ENCODE measurements around the gene PPIF. TPM values are rescaled to one million over a fixed set of nuclear protein-coding genes. Genes with fewer than 3 reads are reported as not detected.

The PPIF gene
- total and polyA plus RNA-seq, 2 donors (not counting 1 experiment from before 2014, with no cell fraction given), result 50.4 to 100 TPM

DNA sequence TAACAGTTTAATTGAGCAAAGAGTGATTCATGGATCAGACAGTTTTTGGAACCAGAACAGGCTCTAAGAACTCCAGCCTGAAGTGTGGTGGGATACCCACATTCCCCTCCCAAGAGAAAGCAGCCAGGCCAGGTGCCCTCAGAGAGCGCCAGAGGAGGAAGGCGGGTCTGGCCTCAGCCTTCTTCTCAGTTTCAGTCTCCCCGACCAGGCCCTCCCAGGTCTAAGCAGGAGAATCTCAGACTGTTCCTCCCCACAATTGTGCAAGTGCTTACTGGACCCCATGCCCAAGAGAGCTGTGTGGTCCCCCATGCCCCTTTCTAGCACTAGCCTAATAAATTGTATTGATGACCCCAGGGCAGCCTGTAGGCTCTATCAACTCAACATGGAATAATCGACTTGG is 25.6 kb downstream of the PPIF start:
- intact Hi-C loops (cut with micrococcal nuclease), result no loop called here
- H3K9me3 Mint-ChIP-seq (ENCODE audit: insufficient read depth), result no peaks in the 10 kb centered on the region
- Histone ChIP-seq H2AFZ (ENCODE audit: insufficient read depth, low read depth, low read length, poor library complexity, severe bottlenecking) (no peak overlapping the region), H3K4me3 (ENCODE audit: control extremely low read depth in 1 of 5, extremely low read depth in 1 of 5, insufficient read depth in 1 of 5, low read depth in 2 of 5, low read length in 4 of 5) (no peak overlapping the region), H3K27me3 (replicated peaks in 1 of 4; ENCODE audit: control extremely low read depth in 1 of 4, control insufficient read depth in 3 of 4, insufficient read depth in 4 of 4, low read length in 3 of 4) (peaks cover 0 to 4% (median 0%) of the 10 kb centered on the region in 4 experiments), H3K36me3 (replicated peaks in 1 of 2; ENCODE audit: control extremely low read depth in 1 of 2, control insufficient read depth in 1 of 2, extremely low read depth in 1 of 2, insufficient read depth in 2 of 2, low read length in 1 of 2) (no peaks in the 10 kb centered on the region), H3K79me2 (ENCODE audit: control insufficient read depth, insufficient read depth, low read length) (no peaks in the 10 kb centered on the region), H4K20me1 (ENCODE audit: control insufficient read depth, insufficient read depth, low read length, poor library complexity, severe bottlenecking) (no peaks in the 10 kb centered on the region), H3K9ac (ENCODE audit: low read length) (no peak overlapping the region), H3K9me3 (ENCODE audit: control extremely low read depth in 1 of 3, control insufficient read depth in 2 of 3, insufficient read depth in 1 of 3, low read length in 2 of 3) (peaks cover 3 to 11% (median 3%) of the 10 kb centered on the region in 3 donors), H3K27ac (ENCODE audit: low read length in 2 of 2) (no peak overlapping the region), H3K4me2 (replicated peaks; ENCODE audit: low read depth, low read length, poor library complexity, severe bottlenecking) (no peak overlapping the region), H3K4me1 (ENCODE audit: control insufficient read depth in 2 of 2, insufficient read depth in 2 of 2, low read length in 2 of 2) (peaks cover 0 to 2% of the 10 kb centered on the region in 2 donors)
- WGBS (ENCODE audit: insufficient coverage), result 91% methylated on average over 2 of the region's 4 CpGs
- ATAC-seq (ENCODE audit: low read depth), result no peak
- H3K4me1 Mint-ChIP-seq, result peaks cover 5% of the 10 kb centered on the region
- ChIA-PET POLR2A (no interaction called here), CTCF (interaction anchor here (0.9 to 5.0 kb wide), 10 partner anchors 8 to 125 kb away, joined by 3 to 124 read pairs (median 6); partner anchors contain the start of gene ZCCHC24)
- H3K4me3 Mint-ChIP-seq, result no peak overlapping the region
- DNase-seq, result no peak
- no peak for TF ChIP-seq EZH2 (IDR thresholded peaks at IDR 0.05; ENCODE audit: borderline replicate concordance, insufficient read depth, low read depth, low read length, poor library complexity, severe bottlenecking)
- TF ChIP-seq, protein P1, sequence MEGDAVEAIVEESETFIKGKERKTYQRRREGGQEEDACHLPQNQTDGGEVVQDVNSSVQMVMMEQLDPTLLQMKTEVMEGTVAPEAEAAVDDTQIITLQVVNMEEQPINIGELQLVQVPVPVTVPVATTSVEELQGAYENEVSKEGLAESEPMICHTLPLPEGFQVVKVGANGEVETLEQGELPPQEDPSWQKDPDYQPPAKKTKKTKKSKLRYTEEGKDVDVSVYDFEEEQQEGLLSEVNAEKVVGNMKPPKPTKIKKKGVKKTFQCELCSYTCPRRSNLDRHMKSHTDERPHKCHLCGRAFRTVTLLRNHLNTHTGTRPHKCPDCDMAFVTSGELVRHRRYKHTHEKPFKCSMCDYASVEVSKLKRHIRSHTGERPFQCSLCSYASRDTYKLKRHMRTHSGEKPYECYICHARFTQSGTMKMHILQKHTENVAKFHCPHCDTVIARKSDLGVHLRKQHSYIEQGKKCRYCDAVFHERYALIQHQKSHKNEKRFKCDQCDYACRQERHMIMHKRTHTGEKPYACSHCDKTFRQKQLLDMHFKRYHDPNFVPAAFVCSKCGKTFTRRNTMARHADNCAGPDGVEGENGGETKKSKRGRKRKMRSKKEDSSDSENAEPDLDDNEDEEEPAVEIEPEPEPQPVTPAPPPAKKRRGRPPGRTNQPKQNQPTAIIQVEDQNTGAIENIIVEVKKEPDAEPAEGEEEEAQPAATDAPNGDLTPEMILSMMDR (IDR thresholded peaks at IDR 0.05), result no peak
- no peak overlapping the region for H3K27ac Mint-ChIP-seq
- H3K27me3 Mint-ChIP-seq, result peaks cover 6% of the 10 kb centered on the region

DNA sequence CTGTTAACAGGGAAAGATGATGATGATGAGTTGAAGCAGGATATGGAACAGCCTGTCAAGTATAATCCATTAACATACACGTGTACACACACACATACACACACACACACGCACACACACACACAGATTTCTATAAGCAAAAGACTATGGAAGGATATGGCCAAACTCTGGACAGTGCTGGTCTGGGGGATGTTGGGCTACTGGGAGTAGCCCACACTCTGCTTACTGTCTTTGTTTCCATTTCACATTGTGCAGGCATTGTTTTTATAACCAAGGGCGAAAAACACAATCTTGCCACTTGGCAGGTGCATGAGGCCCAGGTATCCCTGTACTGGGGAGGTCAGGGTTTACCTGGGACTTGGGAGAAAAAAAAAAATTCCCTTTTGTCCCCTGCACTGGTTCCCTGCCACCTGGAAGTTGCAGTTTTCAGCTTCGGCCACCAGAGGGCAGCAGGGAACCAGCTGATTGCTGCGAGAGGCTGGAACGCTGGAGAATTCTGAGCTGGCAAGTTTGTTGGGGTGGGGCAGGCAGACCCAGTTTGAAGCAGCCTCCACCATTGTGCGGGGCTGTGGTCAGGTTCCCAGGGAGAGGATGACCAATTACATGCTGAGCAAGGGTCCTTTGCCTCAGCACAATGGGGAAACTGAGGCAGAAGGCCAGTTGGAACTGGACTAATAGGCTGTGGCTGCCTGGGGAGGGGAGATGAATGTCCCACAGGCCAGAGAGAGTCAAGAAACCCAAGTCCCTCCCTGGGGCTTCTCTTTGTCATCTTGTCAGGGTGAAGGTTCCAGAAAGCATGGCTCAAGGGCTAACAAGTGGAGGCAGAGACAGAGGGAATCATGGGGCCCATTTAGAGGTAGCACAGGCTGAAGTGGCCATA is 27.3 kb downstream of the PPIF start:
- TF ChIP-seq, protein P1 (IDR thresholded peaks at IDR 0.05), result peak; percentile 99
- no peak for TF ChIP-seq EZH2 (IDR thresholded peaks at IDR 0.05; ENCODE audit: borderline replicate concordance, insufficient read depth, low read depth, low read length, poor library complexity, severe bottlenecking)
- POLR2A ChIA-PET, result interaction anchor here (0.6 kb wide), 1 partner anchor 24 kb away, joined by 3 read pairs; no protein-coding TSS in a partner anchor
- no peak overlapping the region for H3K9ac ChIP-seq (ENCODE audit: low read length)
- no peak overlapping the region for H2AFZ ChIP-seq (ENCODE audit: insufficient read depth, low read depth, low read length, poor library complexity, severe bottlenecking)
- H3K36me3 ChIP-seq (replicated peaks in 1 of 2; ENCODE audit: control extremely low read depth in 1 of 2, control insufficient read depth in 1 of 2, extremely low read depth in 1 of 2, insufficient read depth in 2 of 2, low read length in 1 of 2), result no peaks in the 10 kb centered on the region
- peak overlapping the region; percentile 7 for H3K27ac Mint-ChIP-seq
- peak; percentile 74 for DNase-seq
- CTCF ChIA-PET, result interaction anchor here (0.6 to 5.0 kb wide), 47 partner anchors 9 to 1391 kb away, joined by 3 to 124 read pairs (median 5); partner anchors contain the start of gene ZCCHC24
- peaks cover 6% of the 10 kb centered on the region for H3K27me3 Mint-ChIP-seq
- H3K79me2 ChIP-seq (ENCODE audit: control insufficient read depth, insufficient read depth, low read length), result no peaks in the 10 kb centered on the region
- H3K27me3 ChIP-seq (replicated peaks in 1 of 4; ENCODE audit: control extremely low read depth in 1 of 4, control insufficient read depth in 3 of 4, insufficient read depth in 4 of 4, low read length in 3 of 4), result peaks cover 0 to 4% (median 0%) of the 10 kb centered on the region in 4 experiments
- peak; percentile 84 for ATAC-seq (ENCODE audit: low read depth)
- H3K9me3 ChIP-seq (ENCODE audit: control extremely low read depth in 1 of 3, control insufficient read depth in 2 of 3, insufficient read depth in 1 of 3, low read length in 2 of 3), result peaks cover 3 to 11% (median 4%) of the 10 kb centered on the region in 3 donors
- H3K4me3 Mint-ChIP-seq, result no peak overlapping the region
- no peaks in the 10 kb centered on the region for H4K20me1 ChIP-seq (ENCODE audit: control insufficient read depth, insufficient read depth, low read length, poor library complexity, severe bottlenecking)
- H3K4me3 ChIP-seq (ENCODE audit: control extremely low read depth in 1 of 5, extremely low read depth in 1 of 5, insufficient read depth in 1 of 5, low read depth in 2 of 5, low read length in 4 of 5), result no peak overlapping the region
- 2% methylated on average over 5 of the region's 7 CpGs for WGBS (ENCODE audit: insufficient coverage)
- peaks cover 0 to 2% of the 10 kb centered on the region in 2 donors for H3K4me1 ChIP-seq (ENCODE audit: control insufficient read depth in 2 of 2, insufficient read depth in 2 of 2, low read length in 2 of 2)
- no peaks in the 10 kb centered on the region for H3K9me3 Mint-ChIP-seq (ENCODE audit: insufficient read depth)
- intact Hi-C loops (cut with micrococcal nuclease), result loop anchor here (1.0 to 2.0 kb wide), 3 partner anchors 14 to 113 kb away; no protein-coding TSS in a partner anchor
- no peak overlapping the region for H3K27ac ChIP-seq (ENCODE audit: low read length in 2 of 2)
- H3K4me2 ChIP-seq (replicated peaks; ENCODE audit: low read depth, low read length, poor library complexity, severe bottlenecking), result no peak overlapping the region
- peaks cover 5% of the 10 kb centered on the region for H3K4me1 Mint-ChIP-seq
